ENCODE measurements around the gene CCDC40.

GRCh38 chr17:80110927-80111701, 74.7 kb downstream of the CCDC40 start:
- TF ChIP-seq CTCF (IDR thresholded peaks at IDR 0.05) (no peak), POLR2A (IDR thresholded peaks at IDR 0.05) (no peak)
